ENCODE results near the gene L3MBTL3. TPM values are rescaled to one million over a fixed set of nuclear protein-coding genes. Genes with fewer than 3 reads are reported as not detected.
A peak's percentile ranks its signal among the peaks of the same experiment; 100 is the strongest.

The L3MBTL3 gene
- total and polyA plus RNA-seq, 10 of the 15 experiments (the other 5 are each of a cell fraction or from before 2014, with no cell fraction given) = 0.71 to 9.4 (median 6.2) TPM

DNA sequence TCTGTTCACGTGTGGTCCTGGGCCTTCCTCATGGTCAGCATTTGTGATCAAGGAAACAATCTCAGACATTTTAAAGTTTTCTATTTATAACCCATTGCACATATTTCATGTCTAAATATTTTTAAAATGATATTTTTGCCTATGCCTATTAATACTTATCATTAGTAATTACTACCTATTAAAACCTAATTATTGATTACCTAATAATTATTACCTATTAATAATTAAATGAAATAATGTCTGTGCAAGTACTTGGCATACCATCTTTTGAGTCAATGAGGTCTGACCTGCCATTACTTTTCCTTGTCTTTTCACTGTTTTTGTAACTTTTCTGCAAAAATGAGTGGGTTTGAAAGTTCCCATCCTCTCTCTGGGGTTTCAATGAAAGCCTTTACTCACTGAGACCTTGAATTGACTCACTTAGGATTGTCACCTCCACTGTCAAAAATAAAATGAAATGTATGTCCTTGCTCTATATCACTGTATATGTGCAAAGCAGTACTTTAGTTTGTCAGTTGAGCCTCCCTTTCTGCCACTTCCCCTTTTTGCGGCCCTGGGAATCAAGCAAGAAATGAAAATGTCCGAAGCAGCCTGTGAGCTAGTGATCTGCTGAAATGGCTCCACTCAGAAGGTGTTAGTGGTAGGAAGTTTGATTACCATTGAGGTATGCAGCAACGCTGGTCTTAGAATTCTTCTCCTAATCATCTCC lies 87.8 kb downstream of the L3MBTL3 start:
- no TSS peak for BruUV-seq (replicated peaks)
- CTCF ChIA-PET = interaction anchor here (0.6 to 1.3 kb wide), 3 partner anchors 39 to 919 kb away, joined by 3 read pairs; no protein-coding TSS in a partner anchor
- Histone ChIP-seq H4K20me1 (ENCODE audit: control insufficient read depth, insufficient read depth) (no peaks in the 10 kb centered on the region), H3K9me3 (replicated peaks; ENCODE audit: control insufficient read depth, insufficient read depth, low read length) (no peaks in the 10 kb centered on the region), H3K4me1 (ENCODE audit: control insufficient read depth, insufficient read depth, low read length) (peaks cover 9% of the 10 kb centered on the region), H3K27me3 (replicated peaks in 1 of 2; ENCODE audit: control insufficient read depth in 2 of 2, insufficient read depth in 2 of 2, low read length in 1 of 2) (no peaks in the 10 kb centered on the region), H3K4me3 (no peak overlapping the region), H3K4me2 (ENCODE audit: control insufficient read depth, insufficient read depth) (peak overlapping the region; percentile 4), H3K79me2 (ENCODE audit: control insufficient read depth, insufficient read depth, low read length) (no peaks in the 10 kb centered on the region), H3K36me3 (ENCODE audit: control insufficient read depth in 2 of 2, insufficient read depth in 2 of 2, low read length in 1 of 2) (no peaks in the 10 kb centered on the region; a peak in 1 of 4 replicates), H3K27ac (ENCODE audit: control insufficient read depth, insufficient read depth) (0 out of 2 replicates have a peak overlapping the region, but pooled peaks have one; percentile 6), H3K9ac (ENCODE audit: control insufficient read depth, insufficient read depth, low read length) (no peak overlapping the region), H2AFZ (ENCODE audit: control insufficient read depth, low read depth, low read length) (peak overlapping the region; percentile 82)
- POLR2A ChIA-PET = interaction anchor here (0.8 kb wide), 1 partner anchor 9 kb away, joined by 3 read pairs; no protein-coding TSS in a partner anchor
- intact Hi-C loops (cut with micrococcal nuclease; ENCODE audit: unreplicated experiment) = no loop called here
- in situ Hi-C loops (cut with MboI) = no loop called here
- 76% methylated on average over 4 of the region's 4 CpGs for WGBS (ENCODE audit: insufficient coverage, insufficient replicate concordance, low lambda C conversion rate, missing lambda C conversion rate)
- RAD21 ChIA-PET (ENCODE audit: unreplicated experiment) = interaction anchor here (1.1 kb wide), 1 partner anchor 9 kb away, joined by 4 read pairs; no protein-coding TSS in a partner anchor
- FAIRE-seq (peak; percentile 96), ATAC-seq (peak; percentile 94), DNase-seq (ENCODE audit: low read depth, low spot score) (no peak)
- SMC1A ChIA-PET (ENCODE audit: uncharacterized antibody, unreplicated experiment) = interaction anchor here (1.3 to 2.5 kb wide), 4 partner anchors 9 to 59 kb away, joined by 3 to 21 read pairs (median 12); no protein-coding TSS in a partner anchor
- TF ChIP-seq TAF1 (IDR thresholded peaks at IDR 0.05; ENCODE audit: borderline replicate concordance, low read depth, low read length) (no peak), HCFC1 (IDR thresholded peaks at IDR 0.05; ENCODE audit: low read length) (no peak), STAT1 (conservative IDR thresholded peaks at IDR 0.05) (no peak), IKZF1 (conservative IDR thresholded peaks at IDR 0.05) (0 out of 2 replicates have a peak, but pooled peaks have one; percentile 15), ATF7 (IDR thresholded peaks at IDR 0.05; ENCODE audit: low read depth) (no peak), ZSCAN29 (IDR thresholded peaks at IDR 0.05) (no peak), WRNIP1 (IDR thresholded peaks at IDR 0.05; ENCODE audit: borderline replicate concordance, low read depth, low read length) (no peak), MEF2B (IDR thresholded peaks at IDR 0.05; ENCODE audit: partially characterized antibody, poor library complexity, severe bottlenecking) (no peak), MEF2A (IDR thresholded peaks at IDR 0.05; ENCODE audit: insufficient read depth, low read depth, low read length) (no peak), NR2C1 (IDR thresholded peaks at IDR 0.05) (no peak), IKZF2 (IDR thresholded peaks at IDR 0.05) (peak; percentile 22 to 25; a peak in 2 of 4 replicates), YY1 (IDR thresholded peaks at IDR 0.05; ENCODE audit: low read depth, low read length) (peak; percentile 87), NFIC (IDR thresholded peaks at IDR 0.05; ENCODE audit: low read depth, low read length) (no peak; the same call in 1 of the 2 replicates), ZBED1 (IDR thresholded peaks at IDR 0.05; ENCODE audit: borderline replicate concordance) (no peak), EED (IDR thresholded peaks at IDR 0.05; ENCODE audit: low read depth) (no peak), EGR1 (IDR thresholded peaks at IDR 0.05; ENCODE audit: borderline replicate concordance in 1 of 2, low read depth in 2 of 2, low read length in 2 of 2) (no peak), SPI1 (IDR thresholded peaks at IDR 0.05; ENCODE audit: borderline replicate concordance, insufficient read depth, low read depth, low read length) (peak; percentile 100), SIX5 (IDR thresholded peaks at IDR 0.05; ENCODE audit: low read depth, low read length, severe bottlenecking) (no peak), CBX5 (IDR thresholded peaks at IDR 0.05; ENCODE audit: low read depth) (0 out of 2 replicates have a peak, but pooled peaks have one; percentile 45)
- TF ChIP-seq, protein P1, sequence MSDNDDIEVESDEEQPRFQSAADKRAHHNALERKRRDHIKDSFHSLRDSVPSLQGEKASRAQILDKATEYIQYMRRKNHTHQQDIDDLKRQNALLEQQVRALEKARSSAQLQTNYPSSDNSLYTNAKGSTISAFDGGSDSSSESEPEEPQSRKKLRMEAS (IDR thresholded peaks at IDR 0.05; ENCODE audit: low read depth, low read length) = no peak
- TF ChIP-seq, protein P2, sequence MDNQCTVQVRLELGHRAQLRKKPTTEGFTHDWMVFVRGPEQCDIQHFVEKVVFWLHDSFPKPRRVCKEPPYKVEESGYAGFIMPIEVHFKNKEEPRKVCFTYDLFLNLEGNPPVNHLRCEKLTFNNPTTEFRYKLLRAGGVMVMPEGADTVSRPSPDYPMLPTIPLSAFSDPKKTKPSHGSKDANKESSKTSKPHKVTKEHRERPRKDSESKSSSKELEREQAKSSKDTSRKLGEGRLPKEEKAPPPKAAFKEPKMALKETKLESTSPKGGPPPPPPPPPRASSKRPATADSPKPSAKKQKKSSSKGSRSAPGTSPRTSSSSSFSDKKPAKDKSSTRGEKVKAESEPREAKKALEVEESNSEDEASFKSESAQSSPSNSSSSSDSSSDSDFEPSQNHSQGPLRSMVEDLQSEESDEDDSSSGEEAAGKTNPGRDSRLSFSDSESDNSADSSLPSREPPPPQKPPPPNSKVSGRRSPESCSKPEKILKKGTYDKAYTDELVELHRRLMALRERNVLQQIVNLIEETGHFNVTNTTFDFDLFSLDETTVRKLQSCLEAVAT (IDR thresholded peaks at IDR 0.05) = no peak
- TF ChIP-seq, protein P3, sequence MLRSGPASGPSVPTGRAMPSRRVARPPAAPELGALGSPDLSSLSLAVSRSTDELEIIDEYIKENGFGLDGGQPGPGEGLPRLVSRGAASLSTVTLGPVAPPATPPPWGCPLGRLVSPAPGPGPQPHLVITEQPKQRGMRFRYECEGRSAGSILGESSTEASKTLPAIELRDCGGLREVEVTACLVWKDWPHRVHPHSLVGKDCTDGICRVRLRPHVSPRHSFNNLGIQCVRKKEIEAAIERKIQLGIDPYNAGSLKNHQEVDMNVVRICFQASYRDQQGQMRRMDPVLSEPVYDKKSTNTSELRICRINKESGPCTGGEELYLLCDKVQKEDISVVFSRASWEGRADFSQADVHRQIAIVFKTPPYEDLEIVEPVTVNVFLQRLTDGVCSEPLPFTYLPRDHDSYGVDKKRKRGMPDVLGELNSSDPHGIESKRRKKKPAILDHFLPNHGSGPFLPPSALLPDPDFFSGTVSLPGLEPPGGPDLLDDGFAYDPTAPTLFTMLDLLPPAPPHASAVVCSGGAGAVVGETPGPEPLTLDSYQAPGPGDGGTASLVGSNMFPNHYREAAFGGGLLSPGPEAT (IDR thresholded peaks at IDR 0.05; ENCODE audit: low read depth) = peak; percentile 42; the same call in 1 of the 2 replicates
